GM18508 (cell line): ENCODE data around the gene KLHL41.
"Not testable (repeated sequence)": the region's sequence is repeated elsewhere in the genome, so short reads cannot be mapped to it uniquely, and the experiment has no call there.

Source experiments
- ATAC-seq: cut with Tn5 transposase; IDR thresholded peaks from one replicate; pipeline ENCODE4 v1.9.1; 2021; ENCODE audit warnings: moderate number of reproducible peaks; ENCODE audit not compliant: insufficient read depth, unreplicated experiment

The KLHL41 gene

GRCh38 chr2:169507698-169508097 lies 1.8 kb upstream of the KLHL41 start:
- ATAC-seq: no peak

GRCh38 chr2:169509955-169510354 lies 453 bp downstream of the KLHL41 start:
- ATAC-seq: no peak

- no peak for ATAC-seq
Observed at GRCh38 chr2:169510496-169510895, 994 bp downstream of the KLHL41 start.

DNA sequence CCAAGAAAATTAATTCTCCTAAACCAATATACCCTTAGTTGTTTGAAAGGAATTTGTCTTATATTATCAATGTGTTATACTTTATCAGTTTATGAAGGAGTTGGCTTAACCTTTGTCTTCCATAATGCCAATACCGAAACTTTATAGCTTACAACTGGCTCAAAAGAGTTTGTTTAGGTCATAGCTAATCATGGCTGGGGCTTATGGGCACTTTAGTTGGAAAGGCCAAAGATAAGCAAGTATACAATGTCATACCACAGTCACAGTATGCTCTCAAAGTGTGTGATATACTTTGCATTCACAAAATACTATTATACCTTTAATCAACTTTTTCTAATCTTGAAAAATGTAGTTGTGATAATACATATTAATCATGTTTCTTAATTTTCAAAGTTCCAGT lies 2.3 kb downstream of the KLHL41 start:
- ATAC-seq: no peak

GRCh38 chr2:169512525-169512924 lies 3.0 kb downstream of the KLHL41 start:
- ATAC-seq: no peak

- ATAC-seq: no peak
Observed at GRCh38 chr2:169513094-169513493, 3.6 kb downstream of the KLHL41 start.

DNA sequence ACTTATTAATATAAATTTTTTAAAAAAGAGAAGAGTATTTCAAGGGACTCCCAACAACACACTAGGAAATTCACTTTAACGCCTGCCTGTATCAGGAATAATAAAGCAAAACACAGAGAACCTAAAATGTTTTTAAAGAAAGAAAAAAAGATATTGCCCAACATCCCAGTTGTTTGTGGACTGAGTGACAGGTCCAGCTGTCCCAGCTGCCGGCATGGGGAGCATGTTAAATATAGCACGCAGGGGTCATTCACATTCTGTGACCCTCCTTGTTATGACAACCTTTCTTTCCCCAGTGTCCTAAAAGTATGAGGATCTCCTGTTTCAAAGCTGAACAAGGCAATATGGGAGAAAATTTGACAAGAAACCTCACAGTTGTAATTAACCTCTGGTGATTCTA lies 4.4 kb downstream of the KLHL41 start:
- ATAC-seq: no peak

GRCh38 chr2:169514758-169515157 lies 5.3 kb downstream of the KLHL41 start:
- ATAC-seq: not testable (repeated sequence)

- not testable (repeated sequence) for ATAC-seq
Observed at GRCh38 chr2:169516488-169516995, 7.0 kb downstream of the KLHL41 start.

GRCh38 chr2:169520896-169521295 lies 11.4 kb downstream of the KLHL41 start:
- ATAC-seq: no peak

DNA sequence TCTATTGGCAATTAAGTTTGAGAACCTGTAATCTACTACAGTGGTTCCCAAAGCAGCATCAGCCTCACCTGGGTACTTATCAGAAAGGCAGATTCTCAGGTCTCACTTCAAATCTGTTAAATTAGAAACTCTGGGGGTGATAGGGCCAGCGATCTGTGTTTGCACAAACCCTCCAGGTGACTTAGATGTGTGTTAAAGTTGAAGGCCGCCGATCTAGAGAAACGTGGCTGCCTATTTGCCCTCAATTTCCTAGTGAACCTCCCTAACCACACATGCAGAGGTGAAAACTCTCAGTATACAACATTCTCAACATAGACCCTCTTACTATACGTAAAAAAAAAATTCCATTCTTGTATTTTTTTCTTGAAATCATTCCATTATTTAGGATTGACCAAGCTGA lies 14.2 kb downstream of the KLHL41 start:
- ATAC-seq: no peak

DNA sequence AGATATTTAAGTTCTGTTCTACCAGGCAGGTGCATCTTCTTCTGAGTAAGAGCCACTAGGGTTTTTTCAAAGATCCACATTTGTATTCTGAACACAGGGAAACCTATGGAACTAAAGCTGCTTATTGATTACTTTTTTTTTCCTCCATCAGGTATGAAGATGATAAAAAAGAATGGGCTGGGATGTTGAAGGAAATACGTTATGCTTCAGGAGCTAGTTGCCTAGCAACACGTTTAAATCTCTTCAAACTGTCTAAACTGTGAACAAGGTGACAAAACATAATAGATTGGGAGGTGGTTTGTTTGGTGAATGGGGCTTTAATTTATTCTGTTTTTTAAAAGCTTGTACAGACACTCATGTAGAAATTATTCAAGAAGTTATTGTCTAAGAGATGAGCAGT lies 15.9 kb downstream of the KLHL41 start:
- no peak for ATAC-seq

DNA sequence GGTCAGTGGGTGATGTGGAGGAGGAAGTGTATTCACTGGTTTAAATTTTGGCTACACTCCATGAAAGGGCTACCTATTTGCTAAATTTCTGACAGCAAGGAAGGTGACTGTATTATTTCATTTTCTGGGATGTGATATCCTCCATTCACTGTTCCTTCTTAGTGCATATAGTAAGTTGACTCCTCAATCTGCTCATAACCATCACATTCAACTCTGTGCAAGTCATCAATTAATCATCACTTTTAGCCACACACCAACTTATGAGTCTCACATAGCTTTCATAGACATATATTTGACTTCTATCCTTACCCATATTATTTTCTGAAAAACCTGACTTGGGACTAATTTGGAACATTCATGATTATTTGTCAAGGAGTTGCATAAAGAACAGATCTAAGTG lies 16.9 kb downstream of the KLHL41 start:
- no peak for ATAC-seq

- no peak for ATAC-seq
Observed at GRCh38 chr2:169528271-169528701, 18.8 kb downstream of the KLHL41 start.

DNA sequence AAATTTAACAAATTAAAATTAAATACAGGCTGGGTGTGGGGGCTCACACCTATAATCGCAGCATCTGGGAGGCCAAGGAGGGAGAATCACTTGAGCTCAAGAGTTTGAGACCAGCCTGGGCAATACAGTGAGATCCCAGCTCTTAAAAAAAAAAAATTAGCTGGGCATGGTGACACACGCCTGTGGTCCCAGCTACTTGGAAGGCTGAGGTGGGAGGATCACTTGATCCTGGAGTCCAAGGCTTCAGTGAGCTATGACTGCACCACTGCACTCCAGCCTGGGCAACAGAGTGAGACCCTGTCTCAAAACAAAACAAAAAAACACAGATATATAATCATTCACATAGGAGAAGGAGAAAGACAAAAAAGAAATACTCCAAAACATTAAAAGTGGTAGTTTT lies 30.0 kb downstream of the KLHL41 start:
- ATAC-seq: not testable (repeated sequence)

- no peak for ATAC-seq
Observed at GRCh38 chr2:169540146-169540545, 30.6 kb downstream of the KLHL41 start.

DNA sequence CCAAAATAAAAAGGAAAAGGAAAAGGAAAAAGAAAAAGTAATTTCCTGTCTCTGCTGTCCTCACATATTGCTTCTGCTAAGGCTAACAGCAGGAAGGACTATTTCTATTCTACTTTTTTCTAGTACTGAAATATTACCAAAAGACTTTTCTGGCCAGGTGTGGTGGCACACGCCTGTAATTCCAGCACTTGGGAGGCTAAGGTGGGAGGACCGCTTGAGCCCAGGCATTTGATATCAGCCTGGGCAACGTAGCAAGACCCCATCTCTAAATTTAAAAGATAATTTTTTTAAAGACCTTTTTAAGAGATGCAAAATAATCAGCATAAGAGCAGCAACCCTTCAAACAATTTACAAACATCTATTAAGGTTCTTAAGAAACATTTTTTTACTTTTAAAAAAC lies 32.9 kb downstream of the KLHL41 start:
- ATAC-seq: no peak

DNA sequence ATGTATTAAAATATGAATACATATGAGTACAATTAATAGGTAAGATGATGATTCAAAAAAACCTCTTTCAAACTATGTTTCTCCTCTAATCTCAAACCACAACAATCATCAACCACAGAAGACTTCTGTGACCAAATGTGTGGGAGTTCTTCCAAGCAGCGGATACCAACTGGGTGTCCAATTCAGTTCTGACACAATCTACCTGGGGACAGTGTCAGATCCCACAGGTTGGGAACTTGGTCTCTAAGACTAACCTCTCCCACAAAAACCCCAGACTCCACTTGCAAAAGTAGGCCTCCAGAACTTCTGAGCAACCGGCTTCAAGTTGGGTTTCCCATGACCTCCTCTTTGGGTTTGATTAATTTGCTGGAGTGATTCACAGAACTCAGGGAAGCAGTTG lies 37.3 kb downstream of the KLHL41 start:
- ATAC-seq: no peak

GRCh38 chr2:169561364-169561763 lies 51.9 kb downstream of the KLHL41 start:
- ATAC-seq: no peak

DNA sequence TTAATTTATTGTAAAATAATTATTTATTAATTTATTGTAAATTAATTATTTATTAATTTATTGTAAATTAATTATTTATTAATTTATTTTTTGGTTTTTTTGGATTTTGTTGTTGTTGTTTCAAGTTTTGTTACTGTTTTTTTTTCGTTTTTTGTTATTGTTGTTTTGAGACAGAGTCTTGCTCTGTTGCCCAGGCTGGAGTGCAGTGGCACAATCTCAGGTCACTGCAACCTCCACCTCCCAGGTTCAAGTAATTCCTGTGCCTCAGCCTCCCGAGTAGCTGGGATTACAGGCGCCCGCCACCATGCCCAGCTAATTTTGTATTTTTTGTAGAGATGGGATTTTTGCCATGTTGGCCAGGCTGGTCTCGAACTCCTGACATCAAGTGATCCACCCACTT lies 52.6 kb downstream of the KLHL41 start:
- ATAC-seq: not testable (repeated sequence)

DNA sequence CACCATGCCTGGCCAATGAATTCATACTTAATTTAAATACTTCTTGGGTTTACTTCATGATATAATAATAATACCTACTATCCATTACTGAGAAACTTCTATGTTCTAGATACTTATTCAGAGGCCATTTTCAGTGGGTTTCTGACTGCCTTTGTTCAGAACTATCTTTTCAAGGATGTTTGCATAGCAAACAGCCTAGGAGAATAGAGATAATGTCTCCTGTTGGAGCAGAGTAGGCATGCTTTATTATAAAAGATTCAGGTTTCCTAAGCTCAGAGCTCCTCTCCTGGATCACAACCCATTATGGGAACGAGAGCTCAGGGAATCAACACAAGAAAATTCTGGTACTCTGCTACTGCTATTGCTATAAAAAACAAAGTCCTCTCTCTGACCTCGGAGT lies 53.0 kb downstream of the KLHL41 start:
- ATAC-seq: no peak

DNA sequence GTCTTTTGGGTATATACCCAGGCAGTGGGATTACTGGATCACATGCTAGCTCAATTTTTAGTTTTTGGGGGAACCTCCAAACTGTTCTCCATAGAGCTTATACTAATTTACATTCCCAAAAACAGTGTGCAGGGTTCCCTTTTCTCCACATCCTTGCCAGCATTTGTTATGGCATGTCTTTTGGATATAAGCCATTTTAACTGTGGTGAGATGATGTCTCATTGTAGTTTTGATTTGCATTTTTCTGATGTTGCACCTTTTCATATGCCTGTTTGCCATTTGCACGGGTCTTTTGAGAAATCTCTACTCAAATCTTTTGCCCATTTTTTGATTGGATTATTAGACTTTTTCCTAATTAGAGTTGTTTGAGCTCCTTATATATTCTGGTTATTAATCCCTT lies 56.2 kb downstream of the KLHL41 start:
- ATAC-seq: no peak

GRCh38 chr2:169569948-169570347 lies 60.4 kb downstream of the KLHL41 start:
- ATAC-seq: no peak
